Measurements from ENCODE around the gene PDZRN4.

DNA sequence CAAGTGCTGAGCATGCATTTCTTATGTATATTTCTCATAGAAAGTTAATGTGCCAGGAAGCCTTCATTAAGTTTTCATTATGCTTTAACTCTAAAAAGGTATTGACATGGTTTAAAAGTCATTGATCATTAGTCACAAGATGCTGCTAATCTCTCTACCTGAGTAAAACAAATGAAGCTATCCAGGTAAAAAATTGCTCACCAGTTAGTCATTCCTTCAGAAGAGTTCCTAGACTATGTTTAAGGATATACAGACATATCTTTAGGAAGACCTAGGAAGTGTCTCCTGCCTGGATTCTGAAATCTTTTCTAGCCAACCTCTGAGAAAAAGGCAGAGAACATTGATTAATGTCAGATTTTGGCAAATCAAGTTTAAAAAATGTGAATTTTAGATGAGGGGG, 274.2 kb downstream of the PDZRN4 start:
- TF ChIP-seq, protein P1, sequence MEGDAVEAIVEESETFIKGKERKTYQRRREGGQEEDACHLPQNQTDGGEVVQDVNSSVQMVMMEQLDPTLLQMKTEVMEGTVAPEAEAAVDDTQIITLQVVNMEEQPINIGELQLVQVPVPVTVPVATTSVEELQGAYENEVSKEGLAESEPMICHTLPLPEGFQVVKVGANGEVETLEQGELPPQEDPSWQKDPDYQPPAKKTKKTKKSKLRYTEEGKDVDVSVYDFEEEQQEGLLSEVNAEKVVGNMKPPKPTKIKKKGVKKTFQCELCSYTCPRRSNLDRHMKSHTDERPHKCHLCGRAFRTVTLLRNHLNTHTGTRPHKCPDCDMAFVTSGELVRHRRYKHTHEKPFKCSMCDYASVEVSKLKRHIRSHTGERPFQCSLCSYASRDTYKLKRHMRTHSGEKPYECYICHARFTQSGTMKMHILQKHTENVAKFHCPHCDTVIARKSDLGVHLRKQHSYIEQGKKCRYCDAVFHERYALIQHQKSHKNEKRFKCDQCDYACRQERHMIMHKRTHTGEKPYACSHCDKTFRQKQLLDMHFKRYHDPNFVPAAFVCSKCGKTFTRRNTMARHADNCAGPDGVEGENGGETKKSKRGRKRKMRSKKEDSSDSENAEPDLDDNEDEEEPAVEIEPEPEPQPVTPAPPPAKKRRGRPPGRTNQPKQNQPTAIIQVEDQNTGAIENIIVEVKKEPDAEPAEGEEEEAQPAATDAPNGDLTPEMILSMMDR (IDR thresholded peaks at IDR 0.05; ENCODE audit: insufficient read depth, low read length, poor library complexity, severe bottlenecking), result no peak
- no peak for TF ChIP-seq EZH2phosphoT487 (conservative IDR thresholded peaks at IDR 0.05; ENCODE audit: low read length)
